ENCODE measurements around the gene CRYBB2.
"Not testable (repeated sequence)": the region's sequence is repeated elsewhere in the genome, so short reads cannot be mapped to it uniquely, and the experiment has no call there.

DNA sequence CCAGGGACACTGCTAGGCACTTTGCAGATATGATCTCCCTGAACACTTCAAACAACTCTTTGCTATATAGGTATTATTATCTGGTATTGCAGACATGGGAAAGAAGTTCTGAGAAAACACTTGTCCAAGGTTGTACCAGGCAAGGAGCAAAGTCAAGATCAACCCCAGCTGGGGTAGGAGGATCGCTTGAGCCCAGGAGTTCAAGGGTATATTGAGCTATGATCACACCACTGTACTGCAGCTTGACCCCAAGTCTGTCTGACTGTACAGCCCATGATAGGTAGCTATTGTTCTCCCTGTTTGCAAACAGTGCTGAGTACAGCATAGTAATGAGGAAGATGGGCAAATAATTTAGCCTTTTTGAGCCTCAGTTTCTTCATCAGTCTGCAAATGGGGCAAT, 35.7 kb downstream of the CRYBB2 start:
- not testable (repeated sequence) for TF ChIP-seq POLR2A (IDR thresholded peaks at IDR 0.05; ENCODE audit: extremely low read depth, insufficient read length)
- TF ChIP-seq, protein P1, sequence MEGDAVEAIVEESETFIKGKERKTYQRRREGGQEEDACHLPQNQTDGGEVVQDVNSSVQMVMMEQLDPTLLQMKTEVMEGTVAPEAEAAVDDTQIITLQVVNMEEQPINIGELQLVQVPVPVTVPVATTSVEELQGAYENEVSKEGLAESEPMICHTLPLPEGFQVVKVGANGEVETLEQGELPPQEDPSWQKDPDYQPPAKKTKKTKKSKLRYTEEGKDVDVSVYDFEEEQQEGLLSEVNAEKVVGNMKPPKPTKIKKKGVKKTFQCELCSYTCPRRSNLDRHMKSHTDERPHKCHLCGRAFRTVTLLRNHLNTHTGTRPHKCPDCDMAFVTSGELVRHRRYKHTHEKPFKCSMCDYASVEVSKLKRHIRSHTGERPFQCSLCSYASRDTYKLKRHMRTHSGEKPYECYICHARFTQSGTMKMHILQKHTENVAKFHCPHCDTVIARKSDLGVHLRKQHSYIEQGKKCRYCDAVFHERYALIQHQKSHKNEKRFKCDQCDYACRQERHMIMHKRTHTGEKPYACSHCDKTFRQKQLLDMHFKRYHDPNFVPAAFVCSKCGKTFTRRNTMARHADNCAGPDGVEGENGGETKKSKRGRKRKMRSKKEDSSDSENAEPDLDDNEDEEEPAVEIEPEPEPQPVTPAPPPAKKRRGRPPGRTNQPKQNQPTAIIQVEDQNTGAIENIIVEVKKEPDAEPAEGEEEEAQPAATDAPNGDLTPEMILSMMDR (IDR thresholded peaks at IDR 0.05; ENCODE audit: low read depth, low read length) = not testable (repeated sequence)
- TF ChIP-seq, protein P2, sequence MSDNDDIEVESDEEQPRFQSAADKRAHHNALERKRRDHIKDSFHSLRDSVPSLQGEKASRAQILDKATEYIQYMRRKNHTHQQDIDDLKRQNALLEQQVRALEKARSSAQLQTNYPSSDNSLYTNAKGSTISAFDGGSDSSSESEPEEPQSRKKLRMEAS (IDR thresholded peaks at IDR 0.05; ENCODE audit: low read depth, low read length) = not testable (repeated sequence)
